ENCODE measurements around the gene ARX. TPM values are rescaled to one million over a fixed set of nuclear protein-coding genes. Genes with fewer than 3 reads are reported as not detected.

Gene ARX
- total RNA-seq, 1 experiment from 2014 or later, result 0.03 TPM

DNA sequence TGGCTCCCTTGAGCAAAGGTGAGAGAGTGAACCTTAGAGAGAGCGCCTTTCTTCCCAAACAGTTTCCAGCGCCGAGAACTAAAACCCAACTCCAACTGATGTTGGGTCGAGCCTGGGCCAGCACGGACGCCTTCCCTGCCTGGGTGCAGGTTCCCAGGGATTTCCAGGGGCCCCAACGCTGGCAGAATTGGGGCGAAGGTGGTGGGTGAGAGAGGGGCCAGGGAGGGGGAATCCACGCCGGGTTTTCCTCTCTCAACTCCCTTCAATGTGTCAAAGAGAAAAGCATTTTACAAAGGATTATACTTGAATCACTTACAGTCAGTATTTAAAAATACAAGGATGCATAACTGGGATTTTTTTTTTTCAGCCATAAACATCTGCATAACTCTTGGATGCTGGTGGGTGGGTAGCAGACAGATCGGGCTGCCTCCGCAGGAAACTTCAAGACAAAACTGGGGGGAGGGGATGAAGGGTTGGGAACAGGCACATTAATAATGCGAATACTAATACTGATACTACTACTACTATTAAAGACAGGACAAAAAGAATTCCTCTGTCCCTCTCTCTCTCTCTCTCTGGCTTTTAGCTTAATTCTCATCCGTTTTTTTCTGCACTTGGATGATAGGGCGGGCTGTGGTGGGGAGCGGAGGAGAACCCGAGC, 1.3 kb upstream of the ARX start:
- no peak for DNase-seq (ENCODE audit: low spot score)

DNA sequence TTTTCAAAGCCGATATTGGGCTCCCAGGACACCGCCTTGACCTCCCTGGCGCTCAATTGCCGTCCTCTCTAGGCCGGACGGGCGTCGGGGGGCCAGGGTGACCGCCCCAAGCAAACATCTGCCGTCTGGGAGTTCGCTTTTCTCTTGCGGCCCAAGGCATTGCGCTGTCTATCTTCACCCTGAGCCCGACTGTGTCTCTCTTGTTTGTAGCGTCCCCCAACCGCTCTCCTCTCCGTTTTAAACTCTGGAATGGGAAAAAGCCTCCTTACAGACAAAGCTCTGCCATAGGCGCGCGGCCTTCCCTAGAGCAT, 551 bp upstream of the ARX start:
- no peak for DNase-seq (ENCODE audit: low spot score)

DNA sequence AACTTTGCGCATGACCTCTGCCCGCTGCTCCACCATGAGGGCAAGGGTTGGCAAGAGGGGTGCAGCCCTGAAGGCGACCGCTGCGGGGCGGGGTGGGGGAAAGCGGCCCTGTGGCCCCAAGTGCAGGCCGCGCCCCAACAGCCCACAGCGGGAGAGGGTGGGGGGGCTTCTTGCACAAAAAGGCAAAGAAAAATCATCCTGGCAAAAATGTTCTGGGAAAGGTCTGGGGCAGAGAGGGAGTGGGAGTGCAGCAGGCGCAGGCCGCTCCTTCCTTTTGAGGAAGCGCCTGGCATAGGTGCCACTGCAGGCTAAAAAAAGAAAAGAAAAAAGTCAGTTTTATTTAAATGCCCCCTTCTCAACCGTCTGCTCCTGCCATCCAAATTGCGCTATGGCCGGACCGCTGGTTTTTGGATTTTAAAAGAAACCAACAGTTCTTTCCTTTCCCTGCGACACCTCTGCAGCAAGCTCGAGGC, 1.4 kb downstream of the ARX start:
- no peak for DNase-seq (ENCODE audit: low spot score)

DNA sequence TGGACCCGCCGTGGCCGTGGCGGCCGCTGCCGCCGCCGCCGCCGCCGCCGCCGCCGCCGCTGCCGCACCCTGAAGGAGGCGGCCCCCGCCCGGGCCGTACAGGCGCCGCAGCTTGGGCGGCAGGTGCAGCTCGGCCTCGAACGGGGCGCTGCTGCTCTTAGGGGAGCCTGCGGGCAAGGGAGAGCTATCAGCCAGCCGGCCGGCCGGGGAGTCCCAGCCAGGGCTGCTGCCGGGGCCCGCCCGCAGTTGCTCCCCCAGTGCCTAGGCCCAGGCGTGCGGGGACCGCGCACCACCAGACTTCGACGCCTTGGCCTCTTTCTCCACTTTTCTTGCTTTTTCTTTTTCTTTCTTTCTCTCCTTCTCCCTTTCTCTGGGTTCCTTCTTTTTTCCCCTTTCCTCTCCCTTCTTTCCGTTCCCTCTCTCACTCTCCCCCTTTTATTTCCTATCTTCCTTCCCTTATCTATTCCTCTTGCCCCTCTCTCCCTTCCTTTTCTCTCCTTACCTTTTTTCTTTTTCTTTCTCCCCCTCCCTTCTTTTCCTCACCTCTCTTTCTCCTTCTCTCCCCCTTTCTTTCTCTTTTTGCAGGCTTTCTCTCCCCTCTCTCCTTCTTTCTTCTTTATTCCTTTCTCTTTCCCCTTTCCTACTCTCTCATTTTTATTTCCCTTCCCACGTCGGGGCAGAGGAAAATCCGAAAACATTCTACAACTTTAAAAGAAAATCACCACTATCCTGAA, 2.0 kb downstream of the ARX start:
- DNase-seq (ENCODE audit: low spot score), result no peak

DNA sequence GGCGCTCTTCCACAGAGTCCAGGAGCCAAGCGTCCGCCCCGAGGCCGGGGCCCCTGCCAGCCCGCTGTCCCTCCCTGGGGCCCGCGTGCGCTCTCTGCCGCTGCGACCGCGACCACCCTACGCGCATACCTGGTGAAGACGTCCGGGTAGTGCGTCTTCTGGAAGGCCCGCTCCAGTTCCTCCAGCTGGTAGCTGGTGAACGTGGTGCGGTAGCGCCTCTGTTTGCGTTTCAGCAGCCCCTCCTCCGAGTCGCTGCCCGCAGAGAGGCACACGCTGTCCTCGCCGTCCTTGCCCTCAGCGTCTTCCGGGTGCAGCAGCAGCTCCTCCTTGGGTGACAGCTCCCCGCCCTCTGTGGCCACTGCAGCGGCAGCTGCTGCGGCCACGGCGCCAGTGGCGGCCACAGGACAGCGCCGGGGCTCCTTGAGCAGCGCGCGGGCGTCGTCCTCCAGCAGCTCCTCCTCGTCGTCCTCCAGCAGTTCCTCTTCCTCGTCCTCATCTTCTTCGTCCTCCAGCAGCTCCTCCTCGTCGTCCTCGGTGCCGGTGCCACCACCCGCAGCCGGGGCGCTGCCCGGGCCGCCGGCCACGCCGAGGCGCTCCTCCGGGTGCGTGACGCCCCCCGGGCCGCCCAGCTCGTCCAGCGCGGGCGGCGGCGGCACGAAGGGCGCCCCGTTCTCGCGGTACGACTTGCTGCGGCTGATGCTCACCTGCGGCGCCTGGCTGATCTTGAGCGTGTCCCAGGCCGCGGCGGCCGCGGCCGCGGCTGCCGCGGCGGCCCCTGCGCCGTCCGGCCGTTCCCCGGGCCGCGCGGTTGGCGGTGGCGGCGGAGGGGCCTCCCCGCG, 2.8 kb downstream of the ARX start:
- peak; percentile 5 for DNase-seq (ENCODE audit: low spot score)

DNA sequence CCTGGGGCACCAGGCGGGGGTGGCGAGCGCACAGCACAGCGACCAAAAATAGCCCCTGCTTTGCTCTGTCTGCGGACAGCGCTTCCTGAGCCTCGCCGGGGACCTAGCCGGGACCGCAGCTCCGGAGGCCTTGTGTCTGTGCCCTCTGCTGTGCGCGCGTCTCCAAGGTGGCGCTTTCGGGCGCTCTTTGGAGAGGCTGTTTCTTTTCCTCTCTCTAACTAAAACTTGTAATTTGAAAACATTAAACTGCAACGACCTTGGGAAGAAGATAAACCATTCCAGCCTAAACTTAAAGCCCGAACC, 3.4 kb downstream of the ARX start:
- no peak for DNase-seq (ENCODE audit: low spot score)

DNA sequence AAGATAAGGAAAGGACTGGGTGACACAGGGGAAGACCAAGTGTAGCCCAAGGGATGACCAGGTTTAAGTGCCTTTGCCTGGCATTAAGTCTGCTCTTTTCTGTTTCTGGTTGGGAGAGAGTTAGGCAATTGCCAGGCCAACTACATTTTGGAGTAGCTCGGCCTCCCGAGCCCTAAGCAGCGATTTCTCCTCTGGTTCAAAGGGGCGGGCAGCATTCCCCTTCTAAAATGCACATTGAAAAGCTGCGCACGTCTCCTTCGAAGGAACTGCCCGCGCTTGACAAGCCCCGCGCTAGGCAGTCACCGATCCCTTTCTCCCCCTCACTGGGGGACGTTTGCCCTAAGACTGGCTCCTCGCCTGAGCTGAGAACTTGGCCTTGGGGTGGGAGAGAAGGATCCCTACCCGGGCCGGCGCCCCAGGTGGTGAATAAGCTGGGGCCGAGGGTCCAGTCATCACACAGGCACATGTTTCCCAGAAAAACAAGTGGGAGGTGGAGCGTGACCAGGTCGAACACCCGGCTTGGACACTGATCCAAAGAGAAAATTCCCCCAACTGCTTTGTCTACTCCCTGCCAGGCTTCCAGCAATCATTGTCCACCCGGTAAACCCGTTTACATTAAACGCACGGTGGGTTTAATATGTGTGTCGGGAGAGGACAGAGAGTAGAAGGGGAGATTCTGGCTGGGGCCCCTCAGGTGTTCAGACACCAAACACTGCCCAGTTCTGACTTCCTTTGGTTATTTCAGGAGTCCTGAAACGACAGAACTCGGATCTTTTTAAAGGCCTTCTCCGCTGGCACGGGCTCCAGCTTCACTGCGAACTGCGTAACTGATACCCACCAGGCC, 4.0 kb downstream of the ARX start:
- no peak for DNase-seq (ENCODE audit: low spot score)

DNA sequence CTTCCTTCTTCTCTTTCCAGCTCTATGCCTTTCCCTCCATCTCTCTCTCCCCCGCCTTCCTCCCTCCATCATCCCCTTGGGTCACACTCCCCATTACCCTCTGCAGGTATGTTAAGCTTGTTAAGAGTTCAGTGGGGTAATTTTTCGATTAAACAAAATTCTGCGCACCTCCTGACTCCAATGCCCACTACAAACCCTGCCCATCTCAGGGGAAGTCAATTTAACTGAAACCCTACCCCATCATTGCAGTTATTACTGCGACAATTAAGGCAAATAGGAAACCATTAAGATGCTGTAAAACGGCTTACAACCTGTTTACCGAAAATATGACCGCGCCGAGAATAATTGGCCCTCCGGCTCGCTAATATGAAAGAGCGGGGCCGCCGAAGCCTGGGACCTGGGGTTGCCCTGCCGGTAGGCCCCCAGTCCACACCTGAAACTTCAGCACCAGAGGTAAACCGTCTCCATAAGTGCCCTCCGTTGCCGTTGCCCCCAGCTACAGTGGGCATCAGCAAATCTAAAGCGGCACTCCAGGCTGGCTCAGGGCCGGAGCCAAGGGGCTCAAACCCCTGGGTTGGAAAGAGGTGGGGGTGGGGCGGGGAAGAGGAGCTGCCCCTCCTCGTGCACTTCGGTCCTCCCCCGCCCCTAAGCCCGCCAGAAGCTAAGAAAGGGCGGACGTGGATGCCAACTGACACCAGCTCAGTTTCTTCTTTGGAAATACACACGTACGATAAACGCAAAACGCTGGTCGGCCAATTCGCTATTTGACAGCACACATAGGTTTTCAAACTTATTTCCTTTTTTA, 4.8 kb downstream of the ARX start:
- no peak for DNase-seq (ENCODE audit: low spot score)

DNA sequence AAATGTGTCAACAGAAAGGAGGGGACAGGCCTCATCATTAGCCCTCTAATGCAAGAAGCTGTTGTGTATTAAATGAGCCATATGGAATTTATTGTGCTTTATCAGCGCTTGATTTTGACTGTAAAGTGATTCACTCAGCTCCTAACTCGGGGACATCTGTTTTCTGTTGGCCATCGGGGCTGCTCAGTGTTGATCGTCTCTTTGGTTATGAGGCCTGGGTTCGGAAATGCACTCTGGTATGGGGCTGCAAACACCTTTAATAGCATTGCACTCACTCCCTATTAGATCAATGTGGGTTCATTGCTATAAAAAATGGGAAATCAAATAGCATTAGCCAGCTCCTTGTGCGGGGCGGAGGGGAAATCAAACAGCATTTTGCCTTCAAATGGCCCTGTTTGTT, 6.4 kb downstream of the ARX start:
- DNase-seq (ENCODE audit: low spot score), result no peak

DNA sequence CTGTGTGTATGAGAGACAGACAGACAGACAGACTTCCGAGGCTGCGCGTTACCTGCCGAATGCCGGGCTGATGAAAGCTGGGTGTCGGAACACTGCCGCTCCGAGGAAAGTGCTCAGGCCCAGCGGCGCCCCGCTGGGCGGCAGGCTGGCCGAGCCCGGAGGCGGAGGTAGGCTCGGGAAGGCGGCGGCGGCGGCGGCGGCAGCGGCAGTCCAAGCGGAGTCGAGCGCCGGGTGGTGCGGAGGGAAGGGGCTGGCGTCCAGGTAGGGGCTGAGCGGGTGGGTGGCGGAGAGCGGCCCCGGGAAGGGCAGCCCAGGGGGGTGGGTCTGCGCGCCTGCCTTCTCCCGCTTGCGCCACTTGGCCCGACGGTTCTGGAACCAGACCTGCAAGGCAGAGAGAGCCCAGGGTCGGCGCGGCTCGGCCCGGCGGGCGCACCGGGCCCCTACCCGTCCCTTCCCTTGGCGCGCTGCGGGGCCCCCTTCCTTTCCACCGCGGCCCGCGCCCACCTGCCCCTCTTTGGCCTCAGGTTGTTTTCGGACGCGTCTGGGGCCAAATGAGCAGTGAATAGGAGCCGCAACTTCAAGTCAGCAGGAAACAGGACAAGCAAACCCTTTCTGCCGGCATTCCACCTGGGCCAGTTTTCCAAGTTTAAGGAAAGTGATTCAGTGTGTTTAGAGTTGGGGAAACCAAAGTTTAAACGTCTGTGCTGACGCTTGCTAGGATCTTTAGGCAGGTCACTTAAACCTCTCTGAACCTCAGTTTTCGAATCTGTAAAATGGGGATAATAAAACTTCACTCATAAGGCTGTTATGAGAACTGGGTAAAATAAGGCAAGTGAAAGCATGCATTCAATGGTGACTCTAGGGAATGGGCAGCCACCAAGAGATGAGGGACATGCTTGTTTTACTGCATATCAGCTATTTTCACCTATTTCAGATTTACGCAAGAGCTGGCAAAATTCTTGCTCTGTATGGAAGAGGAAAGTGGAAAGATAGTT, 8.4 kb downstream of the ARX start:
- no peak for DNase-seq (ENCODE audit: low spot score)

DNA sequence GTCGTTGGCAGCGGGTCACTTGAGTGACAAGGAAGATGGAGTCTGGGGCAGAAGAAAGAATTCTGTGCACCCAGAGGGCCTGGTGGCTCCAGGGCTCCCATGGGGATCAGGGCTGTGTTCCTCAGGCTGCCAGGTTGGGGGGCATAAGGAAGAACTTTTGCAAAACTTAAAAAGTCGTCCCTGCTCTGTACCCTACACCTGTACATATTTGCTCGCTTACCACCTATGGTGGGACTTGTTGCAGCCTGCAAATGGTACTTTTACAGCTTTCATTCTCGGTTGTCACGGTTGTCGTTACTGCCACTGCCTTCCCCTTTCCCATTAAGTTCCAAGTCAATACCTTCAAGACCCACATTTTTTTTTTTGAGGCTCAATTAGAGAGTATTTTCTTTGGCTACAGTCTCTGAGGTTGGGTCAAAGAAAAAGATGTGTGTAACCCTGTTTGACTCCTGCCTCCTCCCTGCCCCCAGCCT, 9.1 kb downstream of the ARX start:
- no peak for DNase-seq (ENCODE audit: low spot score)

DNA sequence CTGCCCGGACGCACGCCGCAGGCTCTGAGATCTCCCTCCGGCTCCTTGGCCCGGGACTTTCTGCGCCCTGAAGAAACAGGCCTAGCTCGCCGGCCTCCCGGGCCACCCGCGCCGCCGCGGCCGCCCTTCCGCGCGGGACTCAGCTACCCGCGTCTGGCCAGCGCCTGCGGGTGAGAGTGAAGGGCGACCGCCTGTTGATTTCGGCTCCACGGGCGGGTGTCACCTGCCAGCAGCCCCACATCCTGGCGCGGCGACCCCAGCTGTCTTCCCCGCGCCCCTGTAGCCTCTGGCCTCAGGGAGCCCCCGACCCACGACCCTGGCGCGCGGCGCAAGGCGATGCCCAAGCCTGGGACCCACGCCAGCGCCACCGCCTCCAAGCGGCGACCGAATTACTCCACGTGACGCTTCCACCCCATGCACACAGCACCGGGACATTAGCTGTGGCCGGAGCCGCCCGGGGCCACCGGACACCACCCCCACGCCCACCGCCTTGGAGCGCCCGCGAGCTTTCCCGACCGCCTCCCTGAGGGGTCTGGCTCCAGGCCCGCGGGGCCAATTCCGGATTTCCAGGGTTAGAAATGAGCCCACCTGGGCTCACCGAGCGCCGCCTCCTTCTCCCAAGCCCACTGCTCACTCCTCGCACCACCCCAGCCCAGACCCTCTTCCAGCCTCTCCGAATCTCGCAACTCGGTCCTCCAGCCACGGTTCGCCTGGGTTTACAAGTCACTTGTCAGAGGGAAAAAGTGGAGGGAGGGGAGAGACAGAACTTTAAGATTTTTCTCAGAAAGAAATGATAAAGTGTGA, 10.2 kb downstream of the ARX start:
- DNase-seq (ENCODE audit: low spot score), result no peak

DNA sequence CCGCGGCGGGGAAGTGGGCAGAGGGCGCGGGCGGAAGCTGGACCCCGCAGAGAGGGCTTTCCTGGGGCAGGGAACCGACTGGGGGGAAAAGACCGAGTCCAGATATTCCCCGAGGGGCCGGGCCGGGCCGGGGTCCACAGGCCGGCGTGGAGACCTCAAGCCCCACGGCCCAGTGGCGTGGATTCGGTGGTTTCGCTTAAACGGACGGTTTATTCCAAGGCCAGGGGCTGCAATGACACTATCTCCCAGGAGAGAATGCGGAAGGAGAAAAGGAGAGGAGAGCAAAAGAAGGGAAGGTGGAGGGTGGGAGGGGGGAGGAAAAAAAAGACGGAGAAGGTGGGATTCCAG, 10.8 kb downstream of the ARX start:
- DNase-seq (ENCODE audit: low spot score), result no peak

DNA sequence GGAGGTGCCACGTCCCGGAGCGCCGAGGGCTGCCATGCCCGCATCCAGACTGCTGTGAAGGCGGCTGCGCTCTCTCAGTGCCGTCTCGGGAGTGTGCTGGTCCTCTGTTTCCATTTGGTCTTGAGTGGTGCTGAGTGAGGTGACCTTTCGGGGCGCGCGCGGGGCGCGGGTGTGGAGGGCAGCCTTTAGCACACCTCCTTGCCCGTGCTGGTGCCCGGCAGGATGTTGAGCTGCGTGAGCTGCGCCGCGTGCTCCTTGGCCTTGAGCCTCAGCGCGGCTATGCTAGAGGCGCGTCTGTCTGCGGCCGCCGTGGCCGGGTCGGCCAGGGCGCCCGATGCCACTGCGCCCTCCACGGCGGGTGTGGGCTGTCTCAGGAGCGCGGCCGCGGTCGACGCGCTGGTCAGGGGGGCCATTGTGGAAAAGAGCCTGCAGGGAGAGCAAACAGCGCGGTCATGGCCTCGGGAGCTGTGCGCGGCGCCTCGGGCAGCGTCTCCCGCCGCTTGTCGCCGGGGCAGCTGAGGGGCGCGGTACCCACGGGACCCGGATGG, 11.2 kb downstream of the ARX start:
- DNase-seq (ENCODE audit: low spot score), result no peak

DNA sequence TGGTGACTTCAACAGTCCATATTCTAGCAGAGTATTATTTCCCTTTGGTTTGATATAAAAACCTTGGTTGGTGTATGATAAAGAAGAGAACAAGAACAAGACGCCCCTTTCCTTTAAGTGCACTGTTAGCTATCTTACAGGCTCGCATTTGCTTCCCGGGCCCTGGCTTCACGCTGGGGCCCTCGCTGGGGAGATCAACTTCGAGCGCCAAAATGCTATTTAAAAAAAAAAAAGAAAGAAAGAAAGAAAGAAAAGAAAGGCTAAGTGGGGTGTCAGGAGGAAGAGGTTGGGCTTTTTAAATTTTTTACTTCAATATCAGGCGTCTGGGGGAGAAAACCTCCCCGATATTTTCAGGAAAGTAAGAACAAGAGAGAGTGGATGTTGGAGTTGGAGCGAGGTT, 11.7 kb downstream of the ARX start:
- DNase-seq (ENCODE audit: low spot score), result no peak

DNA sequence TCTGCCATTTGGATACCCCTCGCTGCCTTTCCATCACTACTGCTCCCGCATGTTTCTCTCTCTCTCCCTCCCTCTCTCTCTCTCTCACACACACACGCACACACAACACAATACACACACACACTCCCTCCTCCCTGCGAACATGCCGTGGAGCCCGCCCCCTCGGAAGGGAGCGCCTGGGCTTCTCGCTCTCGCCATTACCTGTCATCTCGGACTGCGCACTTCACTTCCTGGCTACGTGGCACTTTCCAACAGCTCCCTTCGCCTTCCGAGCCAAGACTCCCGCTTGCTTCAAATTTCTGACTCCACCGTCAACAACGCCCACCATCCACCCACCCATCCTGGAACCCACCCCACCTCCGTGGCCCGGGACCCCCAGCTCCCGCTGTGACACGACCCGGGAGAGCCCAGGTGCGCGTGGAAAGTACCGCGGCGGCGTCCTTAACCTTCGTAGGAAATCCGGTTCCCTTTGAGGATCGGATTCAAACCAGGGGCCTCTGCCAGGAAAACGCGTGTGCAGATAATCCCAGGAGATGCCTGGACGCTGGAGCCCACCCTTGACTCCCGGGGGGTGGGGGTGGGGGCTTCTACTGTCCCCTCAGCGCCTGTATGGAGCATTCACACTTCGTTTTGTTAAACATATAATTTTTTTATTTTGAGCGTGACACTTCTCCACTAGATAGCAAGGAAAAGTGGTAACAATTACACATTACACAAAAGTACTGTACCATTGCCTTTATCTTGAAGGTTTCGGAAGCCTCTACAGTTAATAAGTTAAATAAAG, 12.5 kb downstream of the ARX start:
- no peak for DNase-seq (ENCODE audit: low spot score)

DNA sequence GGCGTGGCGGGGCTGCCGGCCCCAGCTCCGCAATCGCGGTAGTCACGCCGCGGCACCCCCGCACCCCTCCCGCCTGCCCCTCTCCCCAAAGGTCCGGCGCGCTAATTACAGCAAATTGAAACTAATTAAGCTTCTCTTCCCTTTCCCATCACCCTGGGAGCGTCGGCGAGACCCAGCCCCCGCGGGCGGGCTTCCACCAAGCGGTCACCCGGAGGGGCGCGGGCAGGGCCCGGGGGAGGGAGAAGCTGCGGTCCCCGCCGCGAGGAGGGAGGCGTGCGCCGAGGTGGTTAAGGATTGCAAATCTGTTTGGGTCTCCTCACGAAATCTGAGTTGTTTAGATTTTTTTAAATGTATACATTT, 13.1 kb downstream of the ARX start:
- DNase-seq (ENCODE audit: low spot score), result no peak
